Measurements from ENCODE around the gene CAPN8.

The CAPN8 gene

GRCh38 chr1:223617323-223618070 lies 48.0 kb downstream of the CAPN8 start:
- DNase-seq (ENCODE audit: low read depth): no peak

DNA sequence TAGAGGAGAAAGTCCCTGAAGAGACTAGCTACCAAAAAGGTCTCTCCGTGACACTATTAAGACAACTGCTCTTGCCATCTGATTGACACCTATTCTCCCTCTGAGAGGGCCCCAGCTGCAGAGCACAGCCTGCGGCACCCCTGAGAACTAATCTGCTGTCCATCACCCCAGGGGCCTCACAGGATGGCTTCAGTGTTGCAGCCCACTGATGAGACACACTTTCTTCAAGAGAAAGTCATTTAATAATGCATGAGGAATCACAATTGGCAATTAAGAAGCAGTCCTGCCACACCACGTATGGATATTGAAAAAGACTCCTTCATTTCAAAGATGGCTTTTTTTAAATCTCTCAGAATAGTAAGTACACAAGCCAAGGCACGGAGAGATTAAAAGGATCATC lies 48.9 kb downstream of the CAPN8 start:
- no peak for DNase-seq (ENCODE audit: low read depth)

DNA sequence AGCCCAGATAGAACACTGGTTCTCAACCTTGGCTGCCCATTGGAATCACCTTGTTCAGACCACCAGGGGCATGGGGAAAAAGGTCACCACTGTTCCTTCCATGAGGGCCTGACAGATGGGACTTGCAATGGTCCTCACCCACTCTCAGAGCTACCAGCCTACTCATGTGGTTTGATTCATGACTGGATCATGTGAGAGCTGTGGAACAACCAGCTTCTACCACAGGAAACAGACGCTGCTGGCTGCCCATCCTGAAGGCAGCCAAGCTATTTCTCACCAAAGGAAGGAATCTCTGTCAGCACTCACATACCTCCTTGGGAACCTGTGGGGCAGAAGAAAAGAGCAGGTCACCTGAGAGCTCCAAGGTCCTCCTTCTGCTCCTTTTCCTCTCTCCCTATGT lies 53.6 kb downstream of the CAPN8 start:
- no peak for DNase-seq (ENCODE audit: low read depth)

DNA sequence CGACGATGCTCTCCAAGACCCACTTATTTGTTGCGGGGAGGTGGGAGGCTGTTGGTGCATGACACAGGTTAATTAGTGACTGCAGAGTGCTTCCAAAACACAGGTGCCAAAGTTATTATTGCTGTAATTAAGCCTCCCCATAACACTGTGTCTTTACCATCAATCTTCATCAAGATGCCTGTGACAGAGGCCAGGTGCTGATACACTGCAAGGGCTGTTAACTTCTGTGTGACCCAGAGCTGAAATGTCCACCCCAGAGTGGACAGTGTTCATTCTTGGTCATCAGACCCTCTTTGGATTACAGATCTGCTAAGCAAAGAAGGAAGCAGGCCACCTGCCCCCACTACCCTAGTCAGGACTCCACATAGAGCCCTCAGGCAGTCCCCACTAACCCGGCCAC lies 55.5 kb downstream of the CAPN8 start:
- DNase-seq (ENCODE audit: low read depth): no peak

DNA sequence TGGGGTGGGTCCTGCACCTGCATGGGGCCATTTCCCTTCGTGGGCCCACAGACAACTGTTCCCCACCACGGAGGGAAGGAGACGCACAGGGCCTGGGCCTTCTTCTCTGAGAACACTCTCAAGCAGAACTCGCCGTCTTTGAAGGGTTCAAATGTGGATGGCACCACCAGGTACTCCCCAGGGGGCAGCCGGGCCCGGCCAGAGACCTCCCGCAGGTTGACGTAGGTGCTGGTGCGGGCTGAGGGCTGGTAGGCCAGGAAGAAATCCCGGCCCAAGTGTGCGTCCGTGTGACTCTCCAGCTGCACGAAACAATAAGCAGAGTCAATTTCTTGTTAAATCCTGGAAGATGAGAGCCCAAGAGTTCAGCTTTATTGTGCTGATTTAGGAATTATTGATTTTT lies 56.4 kb downstream of the CAPN8 start:
- no peak for DNase-seq (ENCODE audit: low read depth)

DNA sequence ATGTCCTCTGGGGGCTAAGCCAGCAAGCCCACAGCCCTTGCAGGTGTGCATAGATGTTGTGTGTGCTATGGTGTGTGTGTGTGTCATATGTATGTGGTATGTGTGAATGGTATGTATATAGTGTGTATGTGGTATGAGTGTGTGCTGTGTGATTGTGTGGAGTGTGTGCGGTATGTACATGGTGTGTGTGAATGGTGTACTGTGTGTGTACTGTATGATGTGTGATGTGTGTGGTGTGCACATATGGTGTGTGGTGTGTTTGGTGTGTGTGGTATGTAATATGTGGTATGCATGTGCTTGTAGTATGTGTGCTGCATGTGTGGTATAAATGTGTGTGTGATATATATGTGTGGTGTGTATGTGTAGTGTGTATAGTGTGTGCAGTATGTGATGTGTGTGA lies 107.0 kb downstream of the CAPN8 start:
- DNase-seq (ENCODE audit: low read depth): no peak

- no peak for DNase-seq (ENCODE audit: low read depth)
Observed at GRCh38 chr1:223557130-223557475, 108.4 kb downstream of the CAPN8 start.

DNA sequence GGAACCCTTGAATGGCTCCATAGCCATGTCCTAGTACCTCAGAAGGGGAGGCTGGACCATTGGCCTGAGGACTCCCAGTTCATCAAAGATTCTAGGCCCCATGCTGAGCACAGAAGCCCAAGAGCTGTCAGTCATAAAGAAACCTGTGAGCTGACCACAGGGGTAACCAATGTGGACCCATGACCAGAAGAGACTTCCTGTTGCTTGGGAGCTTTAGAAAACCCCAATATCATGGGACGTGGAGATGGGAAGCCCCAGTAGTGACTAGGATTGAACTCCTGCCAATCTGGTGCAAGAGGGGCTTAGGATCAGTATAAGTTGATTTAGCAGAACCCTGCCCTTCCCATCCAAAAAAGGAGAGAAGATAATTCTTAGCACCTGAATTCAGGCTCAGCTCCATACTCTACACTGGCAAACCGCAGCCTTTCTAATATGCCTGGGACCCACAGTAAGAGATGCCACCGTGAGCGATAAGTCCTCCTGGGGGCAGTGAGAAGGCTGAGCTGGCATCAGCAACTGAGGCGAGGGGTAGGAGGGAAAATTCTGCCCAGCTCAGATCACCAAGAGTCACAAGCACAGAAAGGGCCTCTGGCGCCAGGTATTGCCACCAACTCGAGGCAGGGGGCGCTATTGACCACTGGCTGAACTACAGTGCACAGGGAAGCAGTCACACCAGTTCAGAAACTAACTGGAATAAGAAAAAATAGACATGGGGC lies 108.9 kb downstream of the CAPN8 start:
- no peak for DNase-seq (ENCODE audit: low read depth)

DNA sequence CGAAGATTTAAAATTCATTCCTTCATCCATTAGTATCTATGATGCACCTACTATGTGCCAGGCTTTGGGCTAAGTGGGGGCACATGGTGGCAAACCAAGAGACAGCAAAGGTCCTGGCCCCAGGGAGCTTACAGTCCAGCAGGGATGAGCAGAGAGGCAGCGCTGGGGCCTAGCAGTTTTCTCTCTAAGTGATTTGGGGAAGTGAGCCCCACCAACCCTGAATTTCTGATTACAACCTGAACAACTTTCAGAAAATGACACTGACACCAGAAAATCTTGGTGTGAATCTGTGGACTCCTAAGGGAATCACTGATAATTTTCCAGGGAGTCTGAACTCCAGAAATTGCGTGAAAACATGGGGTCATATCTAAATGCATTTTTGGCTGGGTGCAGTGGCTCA lies 111.5 kb downstream of the CAPN8 start:
- no peak for DNase-seq (ENCODE audit: low read depth)

DNA sequence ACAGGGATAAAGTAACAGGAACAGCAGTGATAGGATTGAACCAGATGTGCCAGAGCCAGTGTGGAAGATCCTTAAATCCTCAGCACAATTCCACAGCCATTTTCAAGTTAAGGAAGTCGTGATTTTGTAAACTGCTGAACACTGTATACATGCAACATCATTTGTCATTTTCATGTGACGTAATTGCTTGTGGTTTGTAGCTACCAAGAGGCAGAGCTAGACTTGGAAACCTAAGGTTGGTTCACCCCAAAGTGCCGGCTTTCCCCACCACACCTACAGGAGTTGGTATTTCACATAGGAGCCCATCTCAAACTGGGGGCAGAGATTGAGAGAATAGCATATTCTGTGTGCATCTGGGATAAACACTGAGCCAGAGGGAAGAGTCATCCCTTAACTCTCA lies 113.9 kb downstream of the CAPN8 start:
- DNase-seq (ENCODE audit: low read depth): no peak

- DNase-seq (ENCODE audit: low read depth): no peak
Observed at GRCh38 chr1:223549740-223550139, 115.8 kb downstream of the CAPN8 start.

- no peak for DNase-seq (ENCODE audit: low read depth)
Observed at GRCh38 chr1:223547316-223548114, 118.0 kb downstream of the CAPN8 start.

DNA sequence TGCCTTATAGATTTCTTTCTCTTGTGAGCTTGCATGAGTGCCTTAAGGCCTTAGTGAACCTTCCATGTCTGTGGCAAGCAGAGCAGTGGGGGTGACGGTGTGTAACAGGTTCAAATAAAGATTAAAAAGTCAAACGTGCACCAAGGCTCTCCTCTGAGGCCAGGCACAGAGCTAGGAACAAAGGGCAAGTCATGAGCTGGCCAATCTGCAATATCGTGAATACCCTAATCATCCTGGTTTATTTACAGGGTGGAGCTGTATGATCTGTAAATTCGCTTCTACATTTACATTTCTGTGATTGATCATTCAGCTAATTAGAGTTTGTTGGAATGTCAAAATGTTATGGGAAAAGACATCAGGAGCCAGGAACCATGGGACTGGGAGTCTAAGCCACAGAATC lies 120.2 kb downstream of the CAPN8 start:
- no peak for DNase-seq (ENCODE audit: low read depth)

GRCh38 chr1:223543560-223543959 lies 121.9 kb downstream of the CAPN8 start:
- no peak for DNase-seq (ENCODE audit: low read depth)

- DNase-seq (ENCODE audit: low read depth): no peak
Observed at GRCh38 chr1:223542831-223543230, 122.7 kb downstream of the CAPN8 start.

DNA sequence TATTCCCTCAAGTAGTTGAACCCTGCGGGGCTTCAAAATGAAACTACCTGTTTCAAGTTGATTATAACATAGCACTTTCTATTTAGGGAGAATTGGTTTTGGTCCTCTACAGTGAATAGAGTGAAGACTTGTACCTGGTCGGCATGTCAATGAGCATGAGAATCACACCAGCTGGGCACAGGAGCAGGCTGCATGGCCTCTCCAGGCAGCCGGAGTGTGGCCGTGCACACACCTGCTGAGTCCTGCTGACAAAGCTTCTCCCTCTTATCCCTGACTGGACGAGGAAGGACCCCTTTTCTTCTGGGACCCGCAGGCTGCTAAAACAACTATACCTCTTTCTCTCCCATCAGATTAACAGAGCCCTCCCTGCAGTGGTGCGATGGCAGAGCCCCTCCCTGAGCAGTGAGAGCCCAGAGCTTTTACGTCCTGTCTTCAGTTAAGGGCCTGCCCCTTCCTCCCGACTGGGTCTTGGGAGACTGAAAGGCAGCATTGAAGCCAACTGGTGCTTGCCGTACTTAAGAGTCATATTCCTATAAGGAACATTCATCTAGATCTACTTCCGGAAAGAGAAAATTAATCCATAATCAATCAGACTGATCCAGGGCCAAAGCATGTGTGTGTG lies 124.9 kb downstream of the CAPN8 start:
- no peak for DNase-seq (ENCODE audit: low read depth)

DNA sequence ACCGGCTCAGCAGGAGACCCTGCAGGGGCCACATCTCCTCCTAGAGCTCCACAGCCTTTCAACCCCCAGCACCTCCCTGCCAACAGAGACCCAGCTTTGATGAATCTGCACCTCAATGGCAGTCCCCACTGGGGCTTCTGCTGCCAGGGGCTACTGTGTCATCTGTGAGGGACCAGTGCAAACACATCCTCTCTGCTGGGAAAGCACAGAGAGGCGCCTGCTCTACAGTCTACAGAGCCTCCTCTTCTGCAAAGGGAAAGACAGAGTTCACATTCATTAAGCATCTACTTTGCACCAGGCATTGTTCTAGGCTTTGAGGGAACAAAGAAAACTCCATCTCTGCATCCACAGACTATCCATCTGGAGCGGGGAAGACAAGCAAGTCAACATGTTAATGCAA lies 125.8 kb downstream of the CAPN8 start:
- no peak for DNase-seq (ENCODE audit: low read depth)

- DNase-seq (ENCODE audit: low read depth): no peak
Observed at GRCh38 chr1:223538981-223539380, 126.5 kb downstream of the CAPN8 start.

DNA sequence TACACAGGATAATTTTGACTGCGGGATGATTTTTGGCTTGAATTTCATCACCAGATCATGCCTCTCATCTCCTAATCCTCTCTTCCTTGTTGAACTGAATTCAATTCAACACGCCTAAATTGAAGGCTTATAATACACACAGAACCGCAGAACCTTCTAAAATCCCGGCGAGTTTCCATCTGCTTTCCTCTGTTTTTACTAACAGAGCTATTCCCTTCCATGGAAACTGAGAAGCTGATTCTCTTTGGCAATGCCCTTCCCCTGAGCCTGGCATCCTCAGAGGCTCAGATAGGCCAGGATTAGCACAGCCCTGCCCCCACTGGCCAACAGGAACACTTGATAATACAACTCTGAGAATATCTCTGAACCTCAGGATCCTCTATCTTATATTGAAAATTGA lies 130.2 kb downstream of the CAPN8 start:
- DNase-seq (ENCODE audit: low read depth): no peak

DNA sequence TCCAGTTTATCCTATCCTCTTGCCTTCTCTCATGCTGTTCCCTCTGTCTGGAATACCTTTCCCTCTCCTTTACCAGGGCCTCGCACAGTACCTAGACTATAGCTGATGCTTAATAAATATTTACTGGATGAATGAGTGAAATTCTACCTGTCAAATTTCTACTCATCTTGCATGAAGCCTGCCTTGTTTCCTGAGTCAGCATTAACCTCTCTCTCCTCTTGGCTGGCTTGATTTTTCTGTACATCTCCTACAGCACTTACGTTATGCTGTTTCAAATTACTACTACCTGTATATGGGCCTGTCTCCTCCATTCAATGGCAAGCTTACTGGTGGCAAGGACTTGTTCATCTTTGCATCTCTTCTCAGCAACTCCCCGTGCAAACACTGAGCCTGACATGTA lies 130.8 kb downstream of the CAPN8 start:
- DNase-seq (ENCODE audit: low read depth): no peak

- no peak for DNase-seq (ENCODE audit: low read depth)
Observed at GRCh38 chr1:223533708-223534107, 131.8 kb downstream of the CAPN8 start.

GRCh38 chr1:223531742-223532341 lies 133.7 kb downstream of the CAPN8 start:
- no peak for DNase-seq (ENCODE audit: low read depth)
